Measurements from ENCODE around the gene THSD7A. TPM values are rescaled to one million over a fixed set of nuclear protein-coding genes. Genes with fewer than 3 reads are reported as not detected.
"Not testable (repeated sequence)": the region's sequence is repeated elsewhere in the genome, so short reads cannot be mapped to it uniquely, and the experiment has no call there.

Gene THSD7A
- total RNA-seq, 1 donor from 2014 or later: 21.6 TPM

DNA sequence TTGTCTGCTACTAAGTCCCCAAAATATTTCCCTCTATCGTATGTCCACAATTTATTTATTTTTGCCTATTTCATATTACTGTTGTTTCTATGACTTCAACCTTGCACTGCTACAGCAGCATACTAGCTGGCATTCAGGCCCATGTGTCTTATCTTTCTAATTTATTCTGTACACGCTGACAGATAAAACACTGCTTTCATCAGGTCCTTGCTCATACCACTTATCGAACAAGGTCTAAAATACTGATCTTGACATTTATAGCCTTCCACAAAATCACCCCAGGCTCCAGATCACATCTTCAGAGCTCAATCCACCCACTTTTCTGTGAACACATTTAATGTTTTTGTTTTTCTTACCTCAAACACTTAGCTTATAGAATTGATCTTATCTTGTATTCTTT, 374.6 kb downstream of the THSD7A start:
- DNase-seq (ENCODE audit: low spot score): no peak

GRCh38 chr7:11456574-11456973, 375.4 kb downstream of the THSD7A start:
- no peak for DNase-seq (ENCODE audit: low spot score)

GRCh38 chr7:11452476-11452875, 379.5 kb downstream of the THSD7A start:
- no peak for DNase-seq (ENCODE audit: low spot score)

DNA sequence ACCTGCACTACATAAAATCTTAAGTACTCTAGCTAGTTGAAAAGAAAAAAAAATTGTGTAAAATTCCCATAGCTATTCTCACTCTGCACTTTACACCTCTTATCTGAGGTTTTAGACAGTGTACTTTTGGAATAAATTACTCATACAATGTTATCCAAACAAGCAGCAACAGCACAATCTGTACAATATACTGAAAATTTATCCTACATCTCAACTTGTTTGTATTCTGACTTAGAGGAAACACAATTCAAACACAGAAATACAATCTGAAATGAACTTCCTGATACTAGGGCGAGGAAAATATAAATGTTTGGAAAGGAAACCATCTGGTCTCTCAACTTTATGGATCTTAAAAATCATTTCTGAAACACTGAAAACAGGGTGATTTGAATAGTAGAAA, 381.7 kb downstream of the THSD7A start:
- no peak for DNase-seq (ENCODE audit: low spot score)

DNA sequence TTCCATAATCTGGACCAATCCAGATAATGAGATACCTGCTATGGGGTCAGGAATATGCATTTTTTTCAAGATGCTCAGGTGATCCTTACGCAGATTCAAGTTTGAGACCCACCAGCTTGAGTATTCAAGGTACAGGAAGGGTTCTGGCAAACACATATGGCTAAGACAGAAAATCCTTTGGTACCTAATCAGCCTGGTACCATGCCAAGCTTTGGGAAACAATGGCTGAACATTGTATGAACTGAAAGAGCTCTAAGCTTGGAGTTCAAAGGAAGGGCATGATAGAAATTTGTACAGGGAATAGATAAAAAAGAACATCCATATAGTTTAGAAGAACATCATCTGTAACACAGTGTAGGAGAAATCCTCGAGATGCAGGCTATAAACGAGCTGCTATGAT, 382.7 kb downstream of the THSD7A start:
- no peak for DNase-seq (ENCODE audit: low spot score)

GRCh38 chr7:11448323-11448722, 383.7 kb downstream of the THSD7A start:
- DNase-seq (ENCODE audit: low spot score): no peak

- no peak for DNase-seq (ENCODE audit: low spot score)
These were observed 384.9 kb downstream of the THSD7A start for GRCh38 chr7:11447106-11447505.

- DNase-seq (ENCODE audit: low spot score): not testable (repeated sequence)
These were observed 388.1 kb downstream of the THSD7A start for GRCh38 chr7:11443934-11444333.

- DNase-seq (ENCODE audit: low spot score): no peak
These were observed 394.0 kb downstream of the THSD7A start for GRCh38 chr7:11437994-11438393.

GRCh38 chr7:11436773-11437524, 395.0 kb downstream of the THSD7A start:
- DNase-seq (ENCODE audit: low spot score): no peak

- DNase-seq (ENCODE audit: low spot score): no peak
These were observed 395.7 kb downstream of the THSD7A start for GRCh38 chr7:11436316-11436715.

- DNase-seq (ENCODE audit: low spot score): no peak
These were observed 397.6 kb downstream of the THSD7A start for GRCh38 chr7:11434366-11434765.

DNA sequence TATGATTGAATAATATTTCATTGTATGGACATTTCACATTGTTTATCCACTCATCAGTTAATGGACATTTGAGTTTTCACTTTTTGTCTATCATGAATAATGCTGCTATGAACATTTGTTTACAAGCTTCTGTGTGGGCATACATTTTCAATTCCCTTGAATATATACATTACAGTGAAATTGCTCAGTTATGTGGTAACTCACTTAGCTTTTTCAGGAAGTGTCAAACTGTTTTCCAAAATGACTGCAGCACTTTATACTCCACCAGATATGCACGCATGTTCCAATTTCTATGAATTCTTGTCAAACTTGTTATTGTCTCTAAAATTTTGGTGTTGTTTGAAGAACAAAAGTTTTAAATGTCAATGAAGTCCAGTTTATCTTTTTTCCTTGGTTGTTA, 401.2 kb downstream of the THSD7A start:
- DNase-seq (ENCODE audit: low spot score): no peak

GRCh38 chr7:11430112-11430511, 401.9 kb downstream of the THSD7A start:
- DNase-seq (ENCODE audit: low spot score): no peak

- no peak for DNase-seq (ENCODE audit: low spot score)
These were observed 403.0 kb downstream of the THSD7A start for GRCh38 chr7:11428877-11429581.

GRCh38 chr7:11427686-11428273, 404.2 kb downstream of the THSD7A start:
- no peak for DNase-seq (ENCODE audit: low spot score)

DNA sequence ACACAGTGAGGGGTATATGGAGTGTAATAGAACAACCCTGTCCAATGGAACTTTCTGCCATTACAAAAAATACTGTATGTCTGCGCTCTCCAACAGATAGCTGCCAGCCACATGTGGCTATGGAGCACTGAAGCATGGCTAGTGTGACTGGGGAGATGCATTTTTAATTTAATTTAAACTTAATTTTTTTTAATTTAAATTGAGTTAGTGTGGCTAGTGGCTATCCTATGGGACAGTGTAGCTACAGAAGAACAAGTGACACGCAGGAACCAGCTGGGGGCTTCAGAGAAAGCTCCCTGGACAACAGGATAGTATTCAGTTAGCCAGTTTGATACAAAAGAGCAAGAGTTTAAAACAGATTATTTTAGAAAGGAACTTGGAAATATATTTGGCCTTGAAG, 408.0 kb downstream of the THSD7A start:
- no peak for DNase-seq (ENCODE audit: low spot score)

GRCh38 chr7:11420049-11420448, 411.9 kb downstream of the THSD7A start:
- DNase-seq (ENCODE audit: low spot score): no peak

DNA sequence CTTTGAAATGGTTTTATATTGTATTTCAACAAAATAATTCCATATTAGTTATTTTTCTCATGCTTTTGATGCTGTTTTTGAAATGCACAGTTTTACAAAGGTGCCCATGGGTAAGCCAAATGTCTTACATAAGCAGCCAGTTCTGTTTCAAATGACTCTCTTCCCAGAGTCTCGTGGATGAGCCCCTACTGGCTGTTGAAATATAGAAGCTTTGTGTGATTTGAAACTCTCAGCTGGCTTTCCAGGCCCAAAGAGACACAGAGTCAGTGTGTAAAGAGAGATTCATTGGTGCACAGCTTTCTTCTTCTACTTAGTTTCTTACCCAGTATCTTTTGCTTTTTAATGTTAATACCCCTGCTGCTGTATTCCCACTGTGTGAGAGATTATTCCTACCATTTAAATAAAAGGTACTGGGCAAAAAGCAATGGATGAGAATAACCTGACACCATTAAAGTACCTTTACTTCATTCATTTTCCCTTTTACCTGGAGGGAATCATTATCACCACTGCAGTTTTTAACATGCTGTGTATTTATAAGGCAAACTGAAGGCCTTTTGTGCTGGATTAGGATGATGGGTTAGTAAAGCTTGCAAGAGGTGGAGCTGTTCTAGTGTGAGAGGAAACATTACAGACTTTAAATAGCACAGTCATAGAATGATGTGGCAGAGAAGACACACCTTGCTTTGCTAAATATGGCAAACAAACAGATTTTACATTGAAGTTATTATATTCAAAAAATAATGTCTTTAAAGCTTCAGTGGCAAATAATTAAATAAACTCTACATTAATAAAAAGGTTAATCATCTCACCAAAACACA, 415.1 kb downstream of the THSD7A start:
- DNase-seq (ENCODE audit: low spot score): no peak

- DNase-seq (ENCODE audit: low spot score): no peak
These were observed 416.9 kb downstream of the THSD7A start for GRCh38 chr7:11415101-11415500.

- DNase-seq (ENCODE audit: low spot score): no peak
These were observed 418.1 kb downstream of the THSD7A start for GRCh38 chr7:11413901-11414300.

DNA sequence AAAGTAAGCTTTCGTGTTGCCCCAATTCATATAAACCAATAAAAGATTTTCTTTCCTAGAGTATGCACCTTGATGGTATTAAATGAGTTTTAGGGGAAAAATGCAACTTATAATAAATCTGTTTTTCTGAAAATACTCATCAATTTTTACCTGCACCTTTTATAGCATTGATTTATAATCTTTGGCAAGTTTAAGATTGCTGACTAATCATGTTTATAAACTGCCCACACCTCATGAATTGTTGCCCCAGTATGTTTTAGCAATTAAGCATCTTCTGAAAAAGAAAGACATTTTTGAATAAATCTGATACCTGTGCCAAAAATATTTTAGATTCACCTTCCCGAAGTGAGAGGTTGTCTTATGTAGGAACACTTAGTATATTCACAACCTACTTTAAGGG, 420.0 kb downstream of the THSD7A start:
- DNase-seq (ENCODE audit: low spot score): no peak

Data from ureter (tissue), 1 donor.